GM19023 (cell line): Measurements from ENCODE around the gene SPRED2.
A peak's percentile ranks its signal among the peaks of the same experiment; 100 is the strongest.

ENCODE experiments used
- ATAC-seq: cut with Tn5 transposase; IDR thresholded peaks from one replicate; pipeline ENCODE4 v1.9.1; 2021; ENCODE audit warnings: mild to moderate bottlenecking, moderate library complexity; ENCODE audit not compliant: unreplicated experiment

Gene SPRED2

GRCh38 chr2:65369980-65370379, 62.4 kb downstream of the SPRED2 start:
- ATAC-seq: no peak

GRCh38 chr2:65369574-65369973, 62.8 kb downstream of the SPRED2 start:
- ATAC-seq: no peak

- ATAC-seq: no peak
Observed at GRCh38 chr2:65368468-65368867, 63.9 kb downstream of the SPRED2 start.

- no peak for ATAC-seq
Observed at GRCh38 chr2:65367524-65367923, 64.9 kb downstream of the SPRED2 start.

GRCh38 chr2:65366595-65367125, 65.7 kb downstream of the SPRED2 start:
- no peak for ATAC-seq

GRCh38 chr2:65364986-65365733, 67.2 kb downstream of the SPRED2 start:
- no peak for ATAC-seq

GRCh38 chr2:65363879-65364666, 68.3 kb downstream of the SPRED2 start:
- ATAC-seq: no peak

GRCh38 chr2:65361623-65362022, 70.8 kb downstream of the SPRED2 start:
- ATAC-seq: no peak

GRCh38 chr2:65360441-65360840, 72.0 kb downstream of the SPRED2 start:
- ATAC-seq: no peak

- no peak for ATAC-seq
Observed at GRCh38 chr2:65358678-65359400, 73.6 kb downstream of the SPRED2 start.

- ATAC-seq: peak; percentile 83
Observed at GRCh38 chr2:65357959-65358294, 74.5 kb downstream of the SPRED2 start.

- ATAC-seq: peak; percentile 49
Observed at GRCh38 chr2:65357095-65357958, 75.1 kb downstream of the SPRED2 start.

- no peak for ATAC-seq
Observed at GRCh38 chr2:65355186-65355831, 77.1 kb downstream of the SPRED2 start.

GRCh38 chr2:65354773-65355172, 77.6 kb downstream of the SPRED2 start:
- ATAC-seq: no peak

- ATAC-seq: no peak
Observed at GRCh38 chr2:65353927-65354326, 78.5 kb downstream of the SPRED2 start.

GRCh38 chr2:65353046-65353445, 79.4 kb downstream of the SPRED2 start:
- ATAC-seq: no peak

- no peak for ATAC-seq
Observed at GRCh38 chr2:65351948-65352595, 80.3 kb downstream of the SPRED2 start.

- no peak for ATAC-seq
Observed at GRCh38 chr2:65351234-65351947, 81.0 kb downstream of the SPRED2 start.

GRCh38 chr2:65350651-65351056, 81.7 kb downstream of the SPRED2 start:
- no peak for ATAC-seq
